RWPE2 (cell line): ENCODE data around the gene PLPP2.

Source experiments
- ATAC-seq: fragments of 200-7000 bp; cut with Tn5 transposase; 3 replicates; pipeline ENCODE4 v1.9.1; 2021; ENCODE audit warnings: low read depth
- DNase-seq: peaks from one replicate; pipeline ENCODE4 v3.0.0-alpha.2; 2020; ENCODE audit warnings: low spot score
- H3K27ac ChIP-seq: fragments of 450-650 bp; 2 replicates; pipeline ENCODE4 v1.5.1; 2017; ENCODE audit warnings: mild to moderate bottlenecking; ENCODE audit not compliant: poor library complexity, severe bottlenecking
- H3K27me3 ChIP-seq: fragments of 250-450 bp; sonication (Bioruptor Pico); 2 replicates; pipeline ENCODE4 v1.5.1; 2021; ENCODE audit warnings: mild to moderate bottlenecking, moderate library complexity; ENCODE audit not compliant: insufficient read depth, poor library complexity, severe bottlenecking
- H3K36me3 ChIP-seq: fragments of 250-450 bp; sonication (Bioruptor Pico); 2 replicates; pipeline ENCODE4 v1.5.1; 2020; ENCODE audit warnings: low read depth, mild to moderate bottlenecking, moderate library complexity
- H3K4me1 ChIP-seq: fragments of 250-450 bp; sonication (Bioruptor Pico); 2 replicates; pipeline ENCODE4 v1.5.1; 2021; ENCODE audit warnings: mild to moderate bottlenecking, moderate library complexity; ENCODE audit not compliant: insufficient read depth, poor library complexity, severe bottlenecking
- H3K4me3 ChIP-seq: fragments of 250-450 bp; sonication (Bioruptor Pico); 2 replicates; pipeline ENCODE4 v1.5.1; 2021; ENCODE audit warnings: mild to moderate bottlenecking, moderate library complexity; ENCODE audit not compliant: severe bottlenecking
- H3K9me3 ChIP-seq: fragments of 250-450 bp; sonication (Bioruptor Pico); 2 replicates; pipeline ENCODE4 v1.5.1; 2021; ENCODE audit warnings: mild to moderate bottlenecking, moderate library complexity; ENCODE audit not compliant: severe bottlenecking
- CTCF ChIP-seq: fragments of 450-650 bp; IDR thresholded peaks from one replicate; pipeline ENCODE4 v1.5.1; 2017; ENCODE audit warnings: mild to moderate bottlenecking, moderate library complexity; ENCODE audit not compliant: poor library complexity, severe bottlenecking

The PLPP2 gene

GRCh38 chr19:318509-318774 lies 27.2 kb upstream of the PLPP2 start:
- DNase-seq (no peak), ATAC-seq (no peak)
- H3K36me3 ChIP-seq: peaks cover 57% of the 10 kb centered on the region
- H3K27me3 ChIP-seq: no peaks in the 10 kb centered on the region
- H3K4me1 ChIP-seq: no peaks in the 10 kb centered on the region
- H3K4me3 ChIP-seq: no peak overlapping the region
- TF ChIP-seq CTCF: no peak
- no peaks in the 10 kb centered on the region for H3K9me3 ChIP-seq
- H3K27ac ChIP-seq: no peak overlapping the region

- Histone ChIP-seq H3K4me1 (no peaks in the 10 kb centered on the region), H3K4me3 (no peak overlapping the region), H3K27me3 (no peaks in the 10 kb centered on the region), H3K27ac (no peak overlapping the region), H3K9me3 (no peaks in the 10 kb centered on the region), H3K36me3 (peaks cover 52% of the 10 kb centered on the region)
- ATAC-seq (no peak), DNase-seq (no peak)
- TF ChIP-seq CTCF: no peak
These were observed 26.7 kb upstream of the PLPP2 start for GRCh38 chr19:317710-318508.

- Histone ChIP-seq H3K27ac (no peak overlapping the region), H3K4me3 (no peak overlapping the region), H3K9me3 (no peaks in the 10 kb centered on the region), H3K4me1 (no peaks in the 10 kb centered on the region), H3K27me3 (no peaks in the 10 kb centered on the region), H3K36me3 (peaks cover 37% of the 10 kb centered on the region)
- no peak for TF ChIP-seq CTCF
- DNase-seq (no peak), ATAC-seq (no peak)
These were observed 24.6 kb upstream of the PLPP2 start for GRCh38 chr19:315811-316210.

GRCh38 chr19:313988-314815 lies 23.0 kb upstream of the PLPP2 start:
- ATAC-seq (no peak), DNase-seq (no peak)
- Histone ChIP-seq H3K4me1 (no peaks in the 10 kb centered on the region), H3K9me3 (no peaks in the 10 kb centered on the region), H3K4me3 (no peak overlapping the region), H3K27me3 (no peaks in the 10 kb centered on the region), H3K27ac (no peak overlapping the region), H3K36me3 (peaks cover 39% of the 10 kb centered on the region)
- TF ChIP-seq CTCF: no peak
